HG03457 (cell line): ENCODE measurements around the gene ZNF253.
"Not testable (repeated sequence)": the region's sequence is repeated elsewhere in the genome, so short reads cannot be mapped to it uniquely, and the experiment has no call there.

ENCODE experiments used
- ATAC-seq: cut with Tn5 transposase; IDR thresholded peaks from one replicate; pipeline ENCODE4 v1.9.1; 2021; ENCODE audit warnings: moderate number of reproducible peaks; ENCODE audit not compliant: unreplicated experiment

Gene ZNF253

DNA sequence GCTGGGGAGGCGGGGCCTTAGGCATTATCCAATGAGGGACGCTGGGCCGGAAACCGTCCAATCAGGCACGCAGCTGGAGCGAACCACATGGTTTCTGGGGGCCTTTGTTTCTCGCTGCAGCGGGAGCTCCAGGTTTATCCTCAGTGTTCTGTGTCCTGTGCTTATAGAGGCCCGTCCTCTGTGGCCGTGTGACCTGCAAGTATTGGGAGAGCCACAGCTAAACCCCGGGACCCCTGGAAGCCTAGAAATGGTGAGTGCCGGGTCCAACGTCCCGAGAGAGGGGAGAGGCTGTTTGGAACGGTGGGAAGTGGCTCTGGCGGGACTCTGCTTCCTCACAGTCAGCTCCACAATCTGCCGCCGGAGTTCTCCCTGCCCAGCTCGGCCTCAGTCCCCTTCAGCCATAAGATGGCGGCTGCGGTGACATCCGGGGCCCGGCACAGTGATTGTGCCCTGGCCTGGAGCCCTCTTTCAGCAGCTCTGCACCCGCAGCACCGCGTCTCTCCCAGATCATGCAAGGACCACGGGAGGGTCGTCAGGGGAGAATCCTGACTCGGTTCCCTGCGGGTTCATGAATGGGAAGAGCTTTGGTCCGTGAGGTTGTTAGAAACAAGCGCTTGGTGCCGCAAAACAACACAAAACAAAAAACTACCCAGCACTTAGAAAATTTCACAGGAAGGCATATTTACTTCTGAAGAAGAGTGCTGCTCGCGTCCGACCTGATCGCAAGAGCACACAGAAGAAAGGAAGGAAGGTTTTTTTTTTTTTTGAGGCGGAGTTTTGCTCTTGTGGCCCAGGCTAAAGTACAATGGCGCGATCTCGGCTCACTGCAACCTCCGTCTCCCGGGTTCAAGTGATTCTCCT lies at the start of gene ZNF253:
Gene ZNF253 (plus strand): TSS at position 133 of the 861 bp plus-strand sequence. CDS start 115 bp downstream, at position 248.
- peak; percentile 90 for ATAC-seq

- ATAC-seq = no peak
These were observed 49.0 kb upstream of the ZNF253 start for GRCh38 chr19:19816679-19817078.

GRCh38 chr19:19817357-19817756 lies 48.3 kb upstream of the ZNF253 start:
- no peak for ATAC-seq

DNA sequence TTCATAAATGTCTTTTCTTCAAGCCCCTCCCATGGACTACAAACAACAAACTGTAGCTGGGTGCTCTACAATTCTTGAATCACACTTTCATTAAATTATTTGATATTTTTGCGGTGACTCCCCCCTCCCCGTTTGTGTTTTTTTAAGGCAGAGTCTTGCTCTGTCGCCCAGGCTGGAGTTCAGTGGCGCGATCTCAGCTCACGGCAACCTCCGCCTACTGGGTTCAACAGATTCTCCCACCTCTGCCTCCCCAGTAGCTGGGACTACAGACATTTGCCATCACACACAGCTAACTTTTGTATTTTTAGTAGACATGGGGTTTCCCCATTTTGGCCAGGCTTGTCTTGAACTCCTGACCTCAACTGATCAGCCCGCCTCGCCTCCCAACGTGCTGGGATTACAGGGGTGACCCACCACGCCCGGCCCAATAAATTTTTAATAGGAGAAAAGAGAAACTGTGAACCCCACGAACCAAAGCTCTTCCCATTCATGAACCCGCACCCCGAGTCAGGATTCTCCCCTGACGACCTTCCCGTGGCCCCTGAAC lies 44.8 kb upstream of the ZNF253 start:
- no peak for ATAC-seq

GRCh38 chr19:19821366-19821951 lies 44.2 kb upstream of the ZNF253 start, which contains the start of gene ZNF506:
TSS of gene ZNF506 (minus strand) at chr19:19821750. CDS start at chr19:19821603, 147 bp downstream.
- ATAC-seq = peak; percentile 53

GRCh38 chr19:19821976-19822375 lies 43.7 kb upstream of the ZNF253 start:
- not testable (repeated sequence) for ATAC-seq

- no peak for ATAC-seq
These were observed 41.8 kb upstream of the ZNF253 start for GRCh38 chr19:19823916-19824315.

DNA sequence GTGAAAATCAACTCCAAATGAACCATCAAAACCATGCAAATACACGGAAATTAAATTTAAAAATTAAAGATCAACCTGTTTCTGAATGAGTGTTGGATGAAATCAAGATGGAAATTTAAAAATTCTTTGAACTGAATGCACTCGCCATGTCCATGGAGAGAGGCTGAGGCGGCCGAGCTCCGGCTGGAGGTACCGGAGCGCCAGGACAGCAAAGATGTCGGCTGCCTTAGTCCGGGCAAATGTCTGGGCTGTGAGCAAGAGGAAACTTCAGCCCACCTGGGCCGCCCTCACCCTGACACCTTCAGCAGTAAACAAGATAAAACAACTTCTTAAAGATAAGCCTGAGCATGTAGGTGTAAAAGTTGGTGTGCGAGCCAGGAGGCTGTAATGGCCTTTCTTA lies 38.8 kb upstream of the ZNF253 start:
- ATAC-seq = no peak

GRCh38 chr19:19835560-19836038 lies 30.1 kb upstream of the ZNF253 start:
- ATAC-seq = no peak

GRCh38 chr19:19847781-19848180 lies 17.9 kb upstream of the ZNF253 start:
- no peak for ATAC-seq

- no peak for ATAC-seq
These were observed 16.6 kb upstream of the ZNF253 start for GRCh38 chr19:19849056-19849455.

- not testable (repeated sequence) for ATAC-seq
These were observed 13.9 kb upstream of the ZNF253 start for GRCh38 chr19:19851740-19852139.

DNA sequence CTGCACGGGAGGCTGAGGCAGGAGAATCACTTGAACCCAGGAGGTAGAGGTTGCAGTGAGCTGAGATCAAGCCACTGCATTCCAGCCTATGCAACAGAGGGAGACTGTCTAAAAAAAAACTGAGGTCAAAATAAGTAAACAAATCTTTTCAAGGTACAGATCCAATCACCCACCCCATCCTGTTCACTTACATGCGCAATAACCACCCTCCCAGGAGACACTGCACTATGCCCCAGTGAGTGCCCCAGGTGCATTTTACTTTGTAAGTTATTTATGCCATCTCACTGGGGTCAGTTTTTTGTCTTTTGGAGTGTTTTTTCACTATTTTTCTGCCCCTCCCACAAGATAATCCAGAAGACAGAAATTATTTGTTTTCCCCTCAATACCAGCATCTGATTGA lies 6.9 kb upstream of the ZNF253 start:
- no peak for ATAC-seq

DNA sequence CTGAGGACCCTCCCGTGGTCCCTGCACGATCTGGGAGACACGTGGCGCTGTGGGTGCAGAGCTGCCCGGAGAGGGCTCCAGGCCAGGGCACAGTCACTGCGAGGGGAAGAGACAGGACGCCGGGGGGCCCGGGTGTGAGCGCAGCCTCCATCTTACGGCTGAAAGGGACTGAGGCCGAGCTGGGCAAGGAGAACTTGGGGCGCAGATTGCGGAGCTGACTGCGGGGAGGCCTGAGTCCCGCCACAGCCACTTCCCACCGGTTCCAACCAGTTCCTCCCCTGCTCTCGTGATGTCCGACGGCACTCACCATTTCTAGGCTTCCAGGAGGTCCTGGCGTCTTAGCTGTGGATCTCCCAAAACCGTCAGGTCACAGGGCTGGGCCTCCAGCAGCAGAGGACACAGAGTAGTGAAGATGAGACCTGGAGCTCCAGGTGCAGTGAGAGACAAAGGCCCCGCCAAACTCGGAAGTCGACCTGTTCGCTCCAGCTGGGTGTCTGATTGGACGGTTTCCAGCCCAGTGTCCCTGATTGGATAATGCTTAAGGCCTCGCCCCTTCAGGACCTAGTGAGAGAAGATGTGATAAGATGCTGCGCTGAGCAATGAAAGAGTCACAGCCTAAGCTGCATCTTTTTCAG lies 4.8 kb upstream of the ZNF253 start:
- ATAC-seq = no peak

GRCh38 chr19:19866611-19867248 lies 1.0 kb downstream of the ZNF253 start:
- ATAC-seq = no peak

- ATAC-seq = not testable (repeated sequence)
These were observed 4.4 kb downstream of the ZNF253 start for GRCh38 chr19:19870086-19870485.

- no peak for ATAC-seq
These were observed 6.2 kb downstream of the ZNF253 start for GRCh38 chr19:19871932-19872331.

DNA sequence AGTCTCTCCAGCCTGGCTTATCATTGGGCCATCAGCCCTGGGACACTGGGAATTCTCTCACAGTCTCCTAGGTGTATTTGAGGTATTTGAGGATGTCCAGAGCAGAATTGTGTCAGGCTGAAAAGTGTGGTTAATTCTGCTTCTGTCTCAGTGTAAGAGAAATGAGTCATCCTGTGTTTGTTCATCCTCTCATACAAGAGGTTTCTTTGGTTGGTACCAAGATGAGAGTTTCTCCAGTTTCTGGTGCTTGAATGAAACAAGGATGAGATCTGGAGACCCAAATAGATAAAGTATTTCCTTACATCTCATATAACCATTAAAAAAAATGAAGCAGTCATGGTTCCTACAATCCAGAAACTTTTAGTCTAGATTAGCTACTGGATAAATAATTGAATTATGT lies 7.7 kb downstream of the ZNF253 start:
- no peak for ATAC-seq

DNA sequence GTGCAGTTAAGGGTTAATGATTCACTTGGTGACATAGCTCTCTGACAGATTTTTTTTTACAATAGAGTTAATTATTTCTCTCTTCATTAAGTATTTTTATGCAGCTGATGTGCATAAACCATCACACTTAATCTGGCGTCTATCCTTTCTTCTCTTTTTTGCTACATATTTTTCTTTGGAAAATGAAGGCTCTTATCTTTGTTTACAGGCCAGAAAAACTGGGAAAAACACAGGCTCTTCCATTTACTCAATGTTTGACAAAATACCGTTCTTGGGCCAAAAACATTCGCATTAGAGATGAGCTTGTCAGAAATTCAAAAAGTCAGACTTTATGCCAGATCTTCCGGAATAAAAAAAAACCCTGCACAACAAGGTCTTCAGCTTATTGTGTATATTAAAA lies 12.0 kb downstream of the ZNF253 start:
- ATAC-seq = no peak

- no peak for ATAC-seq
These were observed 18.9 kb downstream of the ZNF253 start for GRCh38 chr19:19884583-19884982.
